CD14-positive monocyte (primary cell): ENCODE data around the gene TSPEAR. TPM values are rescaled to one million over a fixed set of nuclear protein-coding genes. Genes with fewer than 3 reads are reported as not detected.
A peak's percentile ranks its signal among the peaks of the same experiment; 100 is the strongest.

ENCODE experiments used
- DNase-seq, 3 donors: peaks; one replicate each; pipeline ENCODE4 v3.0.0-alpha.2; 2011 to 2022
- H2AFZ ChIP-seq: 2 replicates; pipeline ENCODE4 v1.6.0; 2012; ENCODE audit warnings: mild to moderate bottlenecking, low read depth, low read length, inconsistent platforms; ENCODE audit not compliant: insufficient read depth, poor library complexity, severe bottlenecking
- H3K27ac ChIP-seq, 2 donors: 1 replicate in 1 of 2; 2 replicates in 1 of 2; pipeline ENCODE4 v1.5.1; 2012 to 2013; ENCODE audit warnings: low read length in 2 of 2, control low read depth in 1 of 2, inconsistent platforms in 1 of 2, low read depth in 1 of 2, mild to moderate bottlenecking in 1 of 2
- H3K27me3 ChIP-seq, 2 donors: one replicate each; pipeline versions ENCODE4 v1.6.0 to v1.6.1; 2011 to 2013; ENCODE audit warnings: low read length in 2 of 2; ENCODE audit not compliant: control insufficient read depth in 2 of 2, insufficient read depth in 2 of 2
- H3K36me3 ChIP-seq, 2 donors: replicated peaks in 1 of 2; 1 replicate in 1 of 2; 2 replicates in 1 of 2; pipeline versions ENCODE4 v1.5.1 to v1.6.1; 2012 to 2013; ENCODE audit warnings: low read length in 2 of 2, control low read depth in 1 of 2, inconsistent platforms in 1 of 2, mild to moderate bottlenecking in 1 of 2; ENCODE audit not compliant: insufficient read depth in 2 of 2, control insufficient read depth in 1 of 2
- H3K4me1 ChIP-seq, 2 donors: 1 replicate in 1 of 2; 2 replicates in 1 of 2; pipeline versions ENCODE4 v1.5.1 to v1.6.1; 2012 to 2013; ENCODE audit warnings: low read length in 2 of 2, control low read depth in 1 of 2, inconsistent platforms in 1 of 2, mild to moderate bottlenecking in 1 of 2, moderate library complexity in 1 of 2; ENCODE audit not compliant: insufficient read depth in 2 of 2, control insufficient read depth in 1 of 2
- H3K4me2 ChIP-seq: replicated peaks from 2 replicates; pipeline ENCODE3; 2012; ENCODE audit warnings: low read length, moderate library complexity, mild to moderate bottlenecking; ENCODE audit not compliant: poor library complexity, severe bottlenecking; ENCODE audit errors: extremely low read depth
- H3K4me3 ChIP-seq, 3 experiments: fragments of 200-600 bp in 1 of 3; sonication (generic) in 1 of 3; replicated peaks in 1 of 3; 1 replicate in 2 of 3; 2 replicates in 1 of 3; pipeline ENCODE4 v1.5.1; 2011 to 2013; ENCODE audit warnings: low read length in 3 of 3, mild to moderate bottlenecking in 3 of 3, control low read depth in 2 of 3, low read depth in 2 of 3, inconsistent platforms in 1 of 3, moderate library complexity in 1 of 3
- H3K79me2 ChIP-seq: 2 replicates; pipeline ENCODE4 v1.6.0; 2012; ENCODE audit warnings: mild to moderate bottlenecking, control low read depth, inconsistent platforms, low read length, moderate library complexity; ENCODE audit not compliant: insufficient read depth
- H3K9ac ChIP-seq: 2 replicates; pipeline ENCODE4 v1.6.0; 2017; ENCODE audit warnings: low read length, mild to moderate bottlenecking; ENCODE audit not compliant: insufficient read depth, poor library complexity, severe bottlenecking
- H3K9me3 ChIP-seq, 2 donors: replicated peaks in 1 of 2; 1 replicate in 1 of 2; 2 replicates in 1 of 2; pipeline versions ENCODE4 v1.5.1 to v1.6.1; 2012 to 2013; ENCODE audit warnings: low read length in 2 of 2, control low read depth in 1 of 2; ENCODE audit not compliant: control insufficient read depth in 1 of 2, insufficient read depth in 1 of 2
- H4K20me1 ChIP-seq: 2 replicates; pipeline ENCODE4 v1.6.0; 2012; ENCODE audit warnings: mild to moderate bottlenecking, low read length, control low read depth, moderate library complexity; ENCODE audit not compliant: insufficient read depth
- H3K27ac Mint-ChIP-seq, 7 donors: one replicate each; pipeline ENCODE4 v1.8.0; 2020; ENCODE audit warnings: mild to moderate bottlenecking in 7 of 7, mixed read lengths in 7 of 7, moderate library complexity in 6 of 7, inconsistent platforms in 2 of 7
- H3K27me3 Mint-ChIP-seq, 3 donors: one replicate each; pipeline ENCODE4 v1.8.0; 2021 to 2022; ENCODE audit warnings: low read depth in 3 of 3, mild to moderate bottlenecking in 3 of 3, mixed read lengths in 3 of 3, moderate library complexity in 3 of 3, inconsistent platforms in 1 of 3
- H3K36me3 Mint-ChIP-seq, 2 donors: one replicate each; pipeline ENCODE4 v1.8.0; 2020; ENCODE audit warnings: mixed read lengths in 2 of 2, inconsistent platforms in 1 of 2, mild to moderate bottlenecking in 1 of 2
- H3K4me1 Mint-ChIP-seq: one replicate; pipeline ENCODE4 v1.8.0; 2020; ENCODE audit warnings: mild to moderate bottlenecking, mixed read lengths
- H3K4me3 Mint-ChIP-seq, 2 donors: one replicate each; pipeline ENCODE4 v1.8.0; 2020; ENCODE audit warnings: mild to moderate bottlenecking in 2 of 2, mixed read lengths in 2 of 2, moderate library complexity in 1 of 2
- H3K9me3 Mint-ChIP-seq, 7 donors: one replicate each; pipeline ENCODE4 v1.8.0; 2020 to 2022; ENCODE audit warnings: mixed read lengths in 7 of 7, mild to moderate bottlenecking in 6 of 7, moderate library complexity in 6 of 7, inconsistent platforms in 2 of 7
- WGBS: methylation state at CpG from one replicate; pipeline ENCODE4 v1.1.5; 2013; ENCODE audit warnings: missing lambda C conversion rate; ENCODE audit not compliant: insufficient coverage; 5-methylcytosine and 5-hydroxymethylcytosine counted together
- intact Hi-C, 2 donors: fragments of 100-400 bp; cut with micrococcal nuclease; formaldehyde crosslinking; loops; one replicate each; pipeline versions ENCODE4 v1.15.0 to v1.15.1; 2023
- polyA plus RNA-seq, 3 donors: library from polyadenylated mRNA; depleted of rRNA in 1 of 3; unstranded in 2 of 3; stranded (reverse) in 1 of 3; fragments of 300-500 nt in 2 of 3; fragments of >200 nt in 1 of 3; fragmentation: Illumina TruSeq in 2 of 3; gene quantifications; 1 replicate in 2 of 3; 2 replicates in 1 of 3; pipeline ENCODE4 v1.2.3, GENCODE V29; 2012 to 2021
- TF ChIP-seq, protein P1 (sequence below): fragments of 200-600 bp; IDR thresholded peaks from one replicate; pipeline ENCODE4 v1.8.0; 2022; ENCODE audit warnings: antibody characterized with exemption, mild to moderate bottlenecking

TSPEAR gene
- polyA plus RNA-seq, 3 donors = not detected

DNA sequence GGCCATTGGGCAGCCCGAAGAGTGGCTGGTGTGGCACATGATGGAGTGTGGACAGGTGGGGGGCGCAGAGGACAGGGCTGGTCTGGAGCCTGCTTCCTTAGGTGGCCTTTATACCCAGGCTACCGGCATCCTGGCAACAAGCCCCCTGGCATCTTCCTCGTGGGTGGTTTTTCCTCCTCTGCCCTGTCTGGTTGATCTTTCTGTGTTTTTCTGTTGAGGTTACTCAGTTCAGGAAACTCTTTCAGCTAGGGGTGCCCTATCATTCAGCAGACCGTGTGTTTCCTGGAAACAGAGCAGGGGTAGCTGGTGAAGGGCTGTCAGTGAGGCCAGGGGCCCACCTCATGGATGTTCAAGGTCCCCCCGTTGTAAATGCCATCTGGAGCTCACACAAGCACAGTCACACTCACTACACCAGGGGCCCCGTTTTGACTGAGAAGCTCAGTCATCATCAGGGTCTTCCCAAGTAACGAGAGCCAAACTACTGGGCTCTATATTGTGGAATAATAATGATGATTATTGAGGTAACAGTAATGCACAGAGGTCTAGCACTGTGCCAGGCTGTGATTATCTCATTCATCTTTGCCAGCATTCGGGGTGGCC lies 56.7 kb downstream of the TSPEAR start, which contains the start of gene KRTAP12-4:
Gene KRTAP12-4 (minus strand): TSS at position 84 of the 600 bp plus-strand sequence. CDS start 45 bp downstream, at position 39.
- H3K4me1 ChIP-seq = no peaks in the 10 kb centered on the region
- H3K27me3 ChIP-seq = no peaks in the 10 kb centered on the region
- Mint-ChIP-seq H3K27ac (peak within 1 kb of the TSS in 1 of 7 donors; percentile 65), H3K36me3 (no peaks in the 10 kb centered on the region), H3K4me1 (no peaks in the 10 kb centered on the region), H3K9me3 (peaks cover 29 to 54% (median 43%) of the 10 kb centered on the region in 7 donors), H3K27me3 (peaks cover 6 to 10% (median 8%) of the 10 kb centered on the region in 3 donors), H3K4me3 (no peak within 1 kb of the TSS)
- no peaks in the 10 kb centered on the region for H4K20me1 ChIP-seq
- TF ChIP-seq, protein P1, sequence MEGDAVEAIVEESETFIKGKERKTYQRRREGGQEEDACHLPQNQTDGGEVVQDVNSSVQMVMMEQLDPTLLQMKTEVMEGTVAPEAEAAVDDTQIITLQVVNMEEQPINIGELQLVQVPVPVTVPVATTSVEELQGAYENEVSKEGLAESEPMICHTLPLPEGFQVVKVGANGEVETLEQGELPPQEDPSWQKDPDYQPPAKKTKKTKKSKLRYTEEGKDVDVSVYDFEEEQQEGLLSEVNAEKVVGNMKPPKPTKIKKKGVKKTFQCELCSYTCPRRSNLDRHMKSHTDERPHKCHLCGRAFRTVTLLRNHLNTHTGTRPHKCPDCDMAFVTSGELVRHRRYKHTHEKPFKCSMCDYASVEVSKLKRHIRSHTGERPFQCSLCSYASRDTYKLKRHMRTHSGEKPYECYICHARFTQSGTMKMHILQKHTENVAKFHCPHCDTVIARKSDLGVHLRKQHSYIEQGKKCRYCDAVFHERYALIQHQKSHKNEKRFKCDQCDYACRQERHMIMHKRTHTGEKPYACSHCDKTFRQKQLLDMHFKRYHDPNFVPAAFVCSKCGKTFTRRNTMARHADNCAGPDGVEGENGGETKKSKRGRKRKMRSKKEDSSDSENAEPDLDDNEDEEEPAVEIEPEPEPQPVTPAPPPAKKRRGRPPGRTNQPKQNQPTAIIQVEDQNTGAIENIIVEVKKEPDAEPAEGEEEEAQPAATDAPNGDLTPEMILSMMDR = no peak
- H3K36me3 ChIP-seq = no peaks in the 10 kb centered on the region
- DNase-seq = no peak
- no peak within 1 kb of the TSS for H3K27ac ChIP-seq
- H2AFZ ChIP-seq = no peak within 1 kb of the TSS
- H3K9me3 ChIP-seq = peaks cover 16 to 47% of the 10 kb centered on the region in 2 donors
- H3K4me2 ChIP-seq = no peak within 1 kb of the TSS
- 100% methylated on average over 3 of the region's 9 CpGs for WGBS
- H3K79me2 ChIP-seq = no peaks in the 10 kb centered on the region
- intact Hi-C loops = no loop called here
- no peak within 1 kb of the TSS for H3K9ac ChIP-seq
- no peak within 1 kb of the TSS for H3K4me3 ChIP-seq

DNA sequence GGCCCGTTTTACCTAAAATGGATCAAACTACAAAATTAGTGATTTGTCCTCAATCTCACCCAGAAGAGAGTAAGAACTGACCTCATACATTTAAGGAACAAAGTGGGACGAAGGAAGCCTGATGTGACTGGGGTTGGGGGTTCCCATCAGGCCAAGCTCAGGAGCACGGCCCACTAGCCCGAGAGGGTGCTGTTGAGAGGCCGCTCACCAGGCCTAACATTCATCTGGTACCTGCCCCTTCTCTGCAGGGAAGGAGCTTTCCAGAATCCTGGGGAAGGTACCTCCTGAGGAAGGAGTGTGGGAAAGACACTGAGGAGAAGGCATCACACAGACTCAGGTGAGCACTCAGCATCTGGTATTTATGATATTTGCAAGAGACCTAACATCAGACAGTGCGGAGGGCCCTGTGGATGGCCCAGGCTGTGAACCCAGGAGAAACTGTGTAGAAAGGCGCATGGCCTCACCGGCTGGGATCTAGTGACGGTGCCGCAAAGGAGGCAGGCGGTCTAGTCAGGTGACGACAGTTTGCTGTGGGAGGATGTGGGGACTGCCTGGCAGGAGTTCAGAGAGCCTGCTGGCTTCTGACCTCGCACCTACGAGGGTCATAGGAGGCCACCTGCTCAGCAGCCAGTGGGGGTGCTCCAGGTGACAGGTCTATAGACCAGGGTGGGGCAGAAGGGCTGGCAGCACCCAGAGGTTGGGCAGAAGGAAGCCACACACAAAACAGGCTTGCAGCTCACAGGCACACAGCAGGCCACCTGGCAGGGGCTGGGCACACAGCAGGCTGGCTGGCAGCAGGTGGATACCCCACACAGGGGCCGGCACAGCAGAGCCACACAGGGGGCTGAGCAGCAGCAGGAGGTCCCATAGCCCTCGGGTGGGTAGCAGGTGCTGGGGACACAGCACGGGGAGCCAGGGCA lies 57.5 kb downstream of the TSPEAR start:
- intact Hi-C loops = no loop called here

More for the DNA sequence above, 57.5 kb downstream of the TSPEAR start:
- no peak overlapping the region for H3K27ac Mint-ChIP-seq
- no peaks in the 10 kb centered on the region for H3K79me2 ChIP-seq
- WGBS = 97% methylated on average over 14 of the region's 17 CpGs
- H2AFZ ChIP-seq = no peak overlapping the region
- no peaks in the 10 kb centered on the region for H3K4me1 ChIP-seq
- H3K27me3 Mint-ChIP-seq = peaks cover 3 to 10% (median 9%) of the 10 kb centered on the region in 3 donors
- no peak overlapping the region for H3K27ac ChIP-seq
- H3K4me2 ChIP-seq = no peak overlapping the region
- no peak overlapping the region for H3K4me3 ChIP-seq
- no peak overlapping the region for H3K9ac ChIP-seq
- H3K9me3 ChIP-seq = peaks cover 16 to 44% of the 10 kb centered on the region in 2 donors
- H3K36me3 ChIP-seq = no peaks in the 10 kb centered on the region
- H3K36me3 Mint-ChIP-seq = no peaks in the 10 kb centered on the region
- no peak for DNase-seq
- TF ChIP-seq, protein P1 = no peak
- H4K20me1 ChIP-seq = no peaks in the 10 kb centered on the region
- no peaks in the 10 kb centered on the region for H3K4me1 Mint-ChIP-seq
- H3K27me3 ChIP-seq = no peaks in the 10 kb centered on the region
- H3K4me3 Mint-ChIP-seq = no peak overlapping the region
- H3K9me3 Mint-ChIP-seq = peaks cover 29 to 53% (median 43%) of the 10 kb centered on the region in 7 donors
